Measurements from ENCODE around the gene SOX9. TPM values are rescaled to one million over a fixed set of nuclear protein-coding genes. Genes with fewer than 3 reads are reported as not detected.

The SOX9 gene
- total RNA-seq, 2 experiments from 2014 or later: not detected

DNA sequence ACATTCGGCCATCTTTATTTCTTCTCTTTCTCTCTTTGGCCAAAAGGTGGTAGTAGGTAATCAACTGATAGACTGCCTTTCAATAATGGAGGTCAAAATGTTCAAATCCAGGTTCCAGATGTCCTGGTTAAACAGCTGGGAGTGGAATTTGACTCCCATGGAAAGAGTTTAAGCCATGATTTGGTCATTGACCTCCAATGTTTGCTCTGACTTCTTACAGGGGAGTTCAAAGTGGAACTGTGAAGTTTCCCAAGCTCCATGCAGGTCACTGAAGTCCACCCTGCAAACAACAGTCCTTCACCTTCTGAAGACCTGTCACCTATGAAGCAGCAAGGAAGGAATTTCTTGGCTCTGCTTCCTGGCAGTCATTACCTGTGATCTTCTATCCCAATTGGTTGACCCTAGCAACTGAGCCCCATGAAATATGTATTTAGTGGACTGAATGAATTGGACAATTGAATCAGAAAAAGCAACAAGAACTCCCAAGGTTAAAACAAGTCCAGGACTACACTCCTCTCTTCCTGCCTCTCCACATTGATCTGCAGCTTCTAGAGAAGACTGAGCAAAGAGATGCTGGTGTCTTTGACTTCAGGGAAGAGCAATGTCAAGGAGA, 28.0 kb upstream of the SOX9 start:
- Mint-ChIP-seq H3K36me3 (ENCODE audit: low read depth) (no peaks in the 10 kb centered on the region), H3K4me1 (ENCODE audit: low read depth) (no peaks in the 10 kb centered on the region), H3K9me3 (peaks cover 2% of the 10 kb centered on the region), H3K27me3 (no peaks in the 10 kb centered on the region), H3K27ac (no peak overlapping the region), H3K4me3 (no peak overlapping the region)
- TF ChIP-seq, protein P1, sequence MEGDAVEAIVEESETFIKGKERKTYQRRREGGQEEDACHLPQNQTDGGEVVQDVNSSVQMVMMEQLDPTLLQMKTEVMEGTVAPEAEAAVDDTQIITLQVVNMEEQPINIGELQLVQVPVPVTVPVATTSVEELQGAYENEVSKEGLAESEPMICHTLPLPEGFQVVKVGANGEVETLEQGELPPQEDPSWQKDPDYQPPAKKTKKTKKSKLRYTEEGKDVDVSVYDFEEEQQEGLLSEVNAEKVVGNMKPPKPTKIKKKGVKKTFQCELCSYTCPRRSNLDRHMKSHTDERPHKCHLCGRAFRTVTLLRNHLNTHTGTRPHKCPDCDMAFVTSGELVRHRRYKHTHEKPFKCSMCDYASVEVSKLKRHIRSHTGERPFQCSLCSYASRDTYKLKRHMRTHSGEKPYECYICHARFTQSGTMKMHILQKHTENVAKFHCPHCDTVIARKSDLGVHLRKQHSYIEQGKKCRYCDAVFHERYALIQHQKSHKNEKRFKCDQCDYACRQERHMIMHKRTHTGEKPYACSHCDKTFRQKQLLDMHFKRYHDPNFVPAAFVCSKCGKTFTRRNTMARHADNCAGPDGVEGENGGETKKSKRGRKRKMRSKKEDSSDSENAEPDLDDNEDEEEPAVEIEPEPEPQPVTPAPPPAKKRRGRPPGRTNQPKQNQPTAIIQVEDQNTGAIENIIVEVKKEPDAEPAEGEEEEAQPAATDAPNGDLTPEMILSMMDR (IDR thresholded peaks at IDR 0.05): no peak
- intact Hi-C loops (cut with DNase I, micrococcal nuclease): no loop called here
- ATAC-seq (ENCODE audit: poor library complexity): no peak
- POLR2A ChIA-PET: no interaction called here
- no peak for DNase-seq
- H3K9me3 ChIP-seq (ENCODE audit: control insufficient read depth in 1 of 2, insufficient read depth in 1 of 2, low read length in 2 of 2): peaks cover 0 to 11% of the 10 kb centered on the region in 2 experiments
- no peak overlapping the region for H3K4me3 ChIP-seq (ENCODE audit: low read length)
- peaks cover 0 to 2% of the 10 kb centered on the region in 2 experiments for H3K27me3 ChIP-seq (ENCODE audit: control insufficient read depth in 1 of 2, insufficient read depth in 2 of 2, low read length in 2 of 2)
- no peaks in the 10 kb centered on the region for H3K36me3 ChIP-seq (ENCODE audit: insufficient read depth, low read length)
- H3K27ac ChIP-seq (ENCODE audit: low read depth in 1 of 2, low read length in 2 of 2): no peak overlapping the region
- CTCF ChIA-PET: no interaction called here
- no peaks in the 10 kb centered on the region for H3K4me1 ChIP-seq (ENCODE audit: insufficient read depth, low read length)

DNA sequence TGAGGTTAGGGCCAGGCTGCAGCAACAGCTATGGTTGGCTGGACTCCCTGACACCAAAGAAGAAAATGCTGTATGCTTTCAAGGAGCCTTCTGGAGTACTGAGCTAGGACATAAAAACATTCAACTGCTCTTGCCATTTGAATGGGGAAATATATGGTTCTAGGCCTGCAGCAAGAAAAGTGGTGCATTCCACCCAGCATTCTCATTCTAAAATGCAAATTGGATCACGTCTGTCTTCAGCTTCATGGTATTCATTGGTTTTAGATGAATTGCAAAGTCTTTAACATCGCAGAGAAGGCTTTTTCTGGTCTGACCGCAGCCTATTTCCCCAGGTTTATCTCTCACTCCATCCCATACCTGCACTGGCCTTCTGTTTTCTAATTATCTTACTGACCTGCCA, 27.1 kb upstream of the SOX9 start:
- H3K4me1 ChIP-seq (ENCODE audit: insufficient read depth, low read length): no peaks in the 10 kb centered on the region
- intact Hi-C loops (cut with DNase I, micrococcal nuclease): no loop called here
- peaks cover 0 to 2% of the 10 kb centered on the region in 2 experiments for H3K27me3 ChIP-seq (ENCODE audit: control insufficient read depth in 1 of 2, insufficient read depth in 2 of 2, low read length in 2 of 2)
- no peak for ATAC-seq (ENCODE audit: poor library complexity)
- H3K27ac ChIP-seq (ENCODE audit: low read depth in 1 of 2, low read length in 2 of 2): no peak overlapping the region
- H3K4me1 Mint-ChIP-seq (ENCODE audit: low read depth): no peaks in the 10 kb centered on the region
- H3K36me3 ChIP-seq (ENCODE audit: insufficient read depth, low read length): no peaks in the 10 kb centered on the region
- POLR2A ChIA-PET: no interaction called here
- no peaks in the 10 kb centered on the region for H3K36me3 Mint-ChIP-seq (ENCODE audit: low read depth)
- no peak overlapping the region for H3K27ac Mint-ChIP-seq
- peaks cover 2% of the 10 kb centered on the region for H3K9me3 Mint-ChIP-seq
- H3K4me3 ChIP-seq (ENCODE audit: low read length): no peak overlapping the region
- H3K27me3 Mint-ChIP-seq: no peaks in the 10 kb centered on the region
- peaks cover 0 to 11% of the 10 kb centered on the region in 2 experiments for H3K9me3 ChIP-seq (ENCODE audit: control insufficient read depth in 1 of 2, insufficient read depth in 1 of 2, low read length in 2 of 2)
- H3K4me3 Mint-ChIP-seq: no peak overlapping the region
- TF ChIP-seq, protein P1 (IDR thresholded peaks at IDR 0.05): no peak
- CTCF ChIA-PET: no interaction called here
- no peak for DNase-seq

DNA sequence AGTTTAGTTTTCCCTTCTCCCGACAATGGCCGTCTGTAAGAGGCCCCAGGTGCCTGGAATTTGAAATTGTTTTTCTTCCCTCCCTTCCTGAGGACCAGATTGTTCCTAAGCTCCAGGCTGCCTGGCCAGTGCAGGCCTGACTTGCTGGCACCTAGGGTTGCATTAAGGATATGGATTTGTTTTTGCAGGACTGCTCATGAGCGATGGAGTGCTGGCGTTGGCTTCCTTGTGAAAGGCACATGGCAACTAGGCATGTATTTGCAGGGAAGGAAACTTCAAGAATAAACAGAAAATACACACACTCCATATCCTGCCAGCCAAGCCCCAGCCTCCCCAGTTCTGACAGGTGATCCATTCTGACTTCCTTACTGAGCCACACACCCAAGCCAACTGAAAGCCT, 25.5 kb upstream of the SOX9 start:
- peaks cover 2% of the 10 kb centered on the region for H3K9me3 Mint-ChIP-seq
- intact Hi-C loops (cut with DNase I, micrococcal nuclease): no loop called here
- H3K4me3 ChIP-seq (ENCODE audit: low read length): no peak overlapping the region
- TF ChIP-seq, protein P1 (IDR thresholded peaks at IDR 0.05): no peak
- H3K4me1 ChIP-seq (ENCODE audit: insufficient read depth, low read length): no peaks in the 10 kb centered on the region
- H3K4me1 Mint-ChIP-seq (ENCODE audit: low read depth): no peaks in the 10 kb centered on the region
- H3K27me3 ChIP-seq (ENCODE audit: control insufficient read depth in 1 of 2, insufficient read depth in 2 of 2, low read length in 2 of 2): peaks cover 0 to 2% of the 10 kb centered on the region in 2 experiments
- H3K4me3 Mint-ChIP-seq: no peak overlapping the region
- ChIA-PET CTCF (no interaction called here), POLR2A (no interaction called here)
- H3K27ac ChIP-seq (ENCODE audit: low read depth in 1 of 2, low read length in 2 of 2): no peak overlapping the region
- H3K9me3 ChIP-seq (ENCODE audit: control insufficient read depth in 1 of 2, insufficient read depth in 1 of 2, low read length in 2 of 2): peaks cover 0 to 11% of the 10 kb centered on the region in 2 experiments
- ATAC-seq (ENCODE audit: poor library complexity) (no peak), DNase-seq (no peak)
- no peak overlapping the region for H3K27ac Mint-ChIP-seq
- H3K36me3 Mint-ChIP-seq (ENCODE audit: low read depth): no peaks in the 10 kb centered on the region
- H3K27me3 Mint-ChIP-seq: no peaks in the 10 kb centered on the region
- H3K36me3 ChIP-seq (ENCODE audit: insufficient read depth, low read length): no peaks in the 10 kb centered on the region

All from CD4-positive, alpha-beta T cell (primary cell).